ENCODE data around the gene OR2T29.
"Not testable (repeated sequence)": the region's sequence is repeated elsewhere in the genome, so short reads cannot be mapped to it uniquely, and the experiment has no call there.

Gene OR2T29, protein sequence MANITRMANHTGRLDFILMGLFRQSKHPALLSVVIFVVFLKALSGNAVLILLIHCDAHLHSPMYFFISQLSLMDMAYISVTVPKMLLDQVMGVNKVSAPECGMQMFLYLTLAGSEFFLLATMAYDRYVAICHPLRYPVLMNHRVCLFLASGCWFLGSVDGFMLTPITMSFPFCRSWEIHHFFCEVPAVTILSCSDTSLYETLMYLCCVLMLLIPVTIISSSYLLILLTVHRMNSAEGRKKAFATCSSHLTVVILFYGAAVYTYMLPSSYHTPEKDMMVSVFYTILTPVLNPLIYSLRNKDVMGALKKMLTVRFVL

DNA sequence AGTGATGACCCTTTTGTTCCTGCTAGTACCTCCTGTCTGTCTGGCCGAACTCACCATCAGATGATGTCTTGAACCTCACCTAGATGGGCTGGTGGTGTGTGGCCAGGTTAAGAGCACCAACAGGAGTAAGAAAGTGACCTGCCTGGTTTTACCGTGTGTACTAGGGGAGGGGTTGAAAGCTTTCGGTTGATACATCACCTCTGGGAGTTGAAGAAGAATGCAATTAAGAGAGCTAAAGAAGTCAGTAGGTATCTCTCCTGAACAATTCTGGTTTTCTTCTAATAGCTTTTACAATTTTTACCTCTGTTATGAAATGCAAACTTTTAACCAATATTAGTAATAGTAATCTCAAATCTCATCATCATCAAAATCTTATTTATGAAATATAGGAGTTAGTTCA, at the start of gene OR2T29:
TSS of gene OR2T29 (minus strand) at position 101 of the 400 bp plus-strand sequence. CDS start 3,281 bp downstream, outside the sequence.
- DNase-seq (ENCODE audit: low read depth in 3 of 3), result not testable (repeated sequence)

DNA sequence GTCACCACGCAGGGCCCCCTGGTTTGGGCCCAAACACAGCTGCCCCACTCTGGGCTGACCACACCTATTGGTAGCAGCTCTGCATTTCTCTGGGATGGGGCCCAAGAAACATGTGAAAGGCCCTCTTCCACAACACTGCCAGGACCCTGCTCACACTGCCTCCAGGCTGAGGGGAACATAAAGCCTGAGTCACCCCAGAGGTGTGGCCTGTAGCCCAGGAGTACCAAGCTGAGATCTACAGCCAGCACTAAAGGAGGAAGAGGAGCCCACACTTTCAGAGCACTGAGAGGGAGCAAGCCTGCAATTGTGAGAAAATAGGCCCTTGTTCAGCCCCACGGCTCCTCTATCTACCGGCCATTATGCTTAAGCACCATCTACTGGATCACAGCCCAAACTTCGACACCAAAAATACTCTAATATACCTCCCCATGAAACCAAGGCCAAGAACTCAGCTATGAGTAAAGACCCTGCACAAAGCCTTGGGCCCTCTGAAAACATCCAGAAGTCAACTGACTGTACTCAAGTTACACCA, 49.4 kb upstream of the OR2T29 start:
- peak in 1 of 3 experiments; percentile 5 for DNase-seq (ENCODE audit: low read depth in 3 of 3)

DNA sequence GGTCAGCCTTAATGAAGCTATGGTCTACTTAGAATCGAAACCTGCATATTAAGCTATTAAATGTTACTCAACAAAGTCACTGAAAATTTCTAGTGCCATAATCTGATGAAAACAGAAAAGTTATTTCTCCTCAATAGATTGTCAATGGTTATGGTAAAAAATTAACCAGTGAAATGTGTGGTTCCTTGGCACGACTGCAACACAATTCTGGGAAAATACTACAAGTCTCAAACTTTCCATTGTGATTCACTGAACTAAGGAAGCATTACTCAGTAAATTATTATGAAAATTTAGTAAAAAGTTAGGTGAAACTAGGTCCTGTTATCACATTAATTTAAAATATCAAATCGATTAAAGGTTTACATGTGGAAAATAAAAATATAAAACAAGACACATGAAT, 47.7 kb upstream of the OR2T29 start:
- DNase-seq (ENCODE audit: low read depth in 3 of 3), result no peak

DNA sequence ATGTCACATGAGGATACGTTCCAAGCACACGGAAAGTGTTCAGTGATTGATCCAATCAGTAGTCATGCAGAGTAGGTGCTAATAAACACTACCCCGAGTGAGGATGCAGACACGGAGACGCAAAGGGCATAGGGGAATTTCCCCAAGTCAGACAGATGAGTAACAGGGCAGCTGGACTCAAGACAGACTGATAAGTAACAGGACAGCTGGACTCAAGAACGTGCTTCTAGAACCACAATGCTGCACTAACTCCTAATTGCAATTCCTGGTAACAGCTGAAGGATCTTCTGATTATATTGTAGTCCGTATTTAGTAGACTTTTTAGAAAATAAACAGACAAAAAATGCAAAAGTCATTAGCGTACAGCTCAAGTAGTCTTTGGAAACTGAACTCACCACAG, 36.8 kb upstream of the OR2T29 start:
- DNase-seq (ENCODE audit: low read depth in 3 of 3), result no peak

DNA sequence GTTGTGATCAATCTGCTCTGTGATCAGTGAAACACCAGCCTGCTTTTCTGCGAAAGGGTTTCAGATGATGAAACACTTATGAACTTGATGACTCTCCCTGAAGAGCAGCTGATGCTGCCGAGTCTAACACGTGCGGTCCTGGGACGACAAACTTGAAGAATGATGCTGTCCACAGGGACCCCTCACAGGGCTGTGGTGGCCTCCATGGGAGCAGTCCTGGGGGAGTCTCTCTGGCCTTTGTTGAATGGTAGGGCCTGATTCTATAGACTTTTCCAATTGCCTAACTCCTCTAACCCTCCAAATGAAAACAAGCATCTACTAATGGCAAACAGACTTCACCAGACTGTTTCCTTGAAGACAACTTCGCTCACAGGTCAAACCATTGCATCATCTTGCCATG, 35.0 kb upstream of the OR2T29 start, which contains the start of gene OR2T10:
TSS of gene OR2T10 (minus strand) at position 112 of the 400 bp plus-strand sequence. CDS start 3,932 bp downstream, outside the sequence.
- no peak for DNase-seq (ENCODE audit: low read depth in 3 of 3)

DNA sequence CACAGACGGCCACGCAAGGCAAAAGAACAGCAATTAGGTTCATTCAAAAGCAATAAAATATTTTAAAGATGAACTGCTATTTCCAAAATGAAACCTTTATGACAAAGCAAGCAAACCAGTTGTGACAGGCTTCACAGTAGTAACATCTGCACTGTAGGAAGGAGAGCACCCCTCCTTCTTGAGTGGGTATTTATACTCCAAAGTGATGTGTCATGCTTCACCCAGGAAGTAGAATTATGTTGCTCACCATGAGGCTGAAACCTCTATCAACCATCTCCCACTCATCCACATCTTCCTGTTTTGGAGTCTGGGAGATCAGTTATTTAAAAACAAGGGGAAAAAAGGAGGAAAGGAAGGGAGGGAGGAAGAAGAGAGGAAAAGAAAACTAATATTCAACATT, 34.0 kb upstream of the OR2T29 start:
- no peak for DNase-seq (ENCODE audit: low read depth in 3 of 3)

DNA sequence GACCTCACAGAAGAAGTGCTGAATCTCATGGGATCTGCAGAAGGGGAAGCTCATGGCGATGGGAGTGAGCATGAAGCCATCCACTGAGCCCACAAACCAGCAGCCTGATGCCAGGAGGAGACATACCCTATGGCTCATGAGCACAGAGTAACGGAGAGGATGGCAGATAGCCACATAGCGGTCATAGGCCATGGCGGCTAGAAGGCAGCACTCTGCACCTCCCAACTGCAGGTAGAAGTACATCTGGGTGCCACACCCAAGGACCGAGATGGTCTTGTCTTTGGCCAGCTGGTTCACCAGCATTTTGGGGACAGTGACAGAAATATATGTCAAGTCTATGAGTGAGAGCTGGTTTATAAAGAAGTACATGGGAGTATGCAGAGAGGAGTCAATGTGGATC, 30.7 kb upstream of the OR2T29 start:
- DNase-seq (ENCODE audit: low read depth in 3 of 3), result no peak

DNA sequence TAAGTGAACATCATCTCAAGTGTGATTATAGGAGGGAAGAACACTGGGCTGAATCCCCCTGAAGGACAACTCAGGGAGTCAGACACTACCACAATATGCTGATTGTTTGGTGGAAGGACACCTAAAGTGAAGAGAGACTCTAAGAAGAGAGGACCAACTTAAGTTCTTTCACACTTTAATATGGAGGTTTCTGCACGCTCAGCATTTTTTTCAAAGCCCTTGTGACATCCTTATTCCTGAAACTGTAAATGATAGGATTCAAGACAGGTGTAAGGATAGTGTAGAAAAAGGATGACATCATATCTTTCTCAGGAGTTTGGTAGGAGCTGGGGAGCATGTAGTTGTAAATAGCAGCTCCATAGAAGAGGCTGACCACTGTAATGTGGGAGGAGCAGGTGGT, 30.1 kb upstream of the OR2T29 start:
- DNase-seq (ENCODE audit: low read depth in 3 of 3), result no peak

DNA sequence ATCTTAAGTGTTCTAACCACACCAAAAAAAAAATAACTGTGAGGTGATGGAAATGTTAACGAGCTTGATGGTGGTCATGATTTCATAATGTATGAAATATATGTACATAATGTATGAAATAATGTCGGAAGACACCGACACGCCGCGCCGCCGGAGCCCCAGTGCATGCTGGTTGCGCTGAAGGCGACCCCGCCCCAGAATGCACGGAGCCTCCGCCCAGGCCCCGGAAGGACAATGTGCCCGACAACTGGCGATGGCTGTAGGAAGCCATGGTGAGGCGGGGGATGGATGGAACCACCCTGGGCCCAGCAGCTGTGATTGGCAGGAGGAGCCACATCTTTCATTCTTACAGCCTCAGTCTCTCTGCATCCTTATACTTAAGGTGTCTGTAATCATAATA, 27.5 kb upstream of the OR2T29 start:
- DNase-seq (ENCODE audit: low read depth in 3 of 3), result no peak

DNA sequence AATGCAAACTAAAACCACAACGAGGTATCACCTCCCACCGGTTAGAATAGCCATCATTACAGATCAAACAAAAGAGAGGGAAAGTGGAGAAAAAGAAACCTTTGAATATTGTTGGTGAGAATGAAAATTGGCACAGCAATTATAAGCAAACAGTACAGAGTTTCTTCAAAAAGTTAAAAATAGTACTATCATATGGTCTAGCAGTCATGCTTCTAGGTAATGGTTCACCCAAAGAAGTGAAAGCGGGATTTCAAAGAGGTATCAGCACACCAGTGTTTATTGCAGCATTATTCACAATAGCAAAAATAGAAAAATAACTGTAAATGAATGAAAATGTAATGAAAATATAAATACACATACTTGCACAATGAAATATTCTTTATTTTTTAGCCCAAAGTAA, 26.8 kb upstream of the OR2T29 start:
- no peak for DNase-seq (ENCODE audit: low read depth in 3 of 3)

DNA sequence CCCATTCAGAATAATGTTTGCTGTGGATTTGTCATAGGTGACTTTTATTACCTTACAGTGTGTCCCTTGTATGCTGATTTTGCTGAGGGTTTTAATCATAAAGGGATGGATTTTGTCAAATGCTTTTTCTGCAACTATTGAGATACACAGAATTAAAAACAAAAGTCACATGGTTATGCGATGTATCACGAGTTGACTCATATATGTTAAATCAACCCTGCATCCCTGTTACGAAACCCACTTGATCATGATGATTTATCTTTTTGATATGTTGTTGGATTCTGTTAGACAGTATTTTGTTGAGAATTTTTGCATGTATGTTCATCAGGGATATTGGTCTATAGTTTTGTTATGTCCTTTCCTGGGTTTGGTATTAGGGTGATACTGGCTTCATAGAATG, 22.7 kb upstream of the OR2T29 start:
- DNase-seq (ENCODE audit: low read depth in 3 of 3), result no peak

DNA sequence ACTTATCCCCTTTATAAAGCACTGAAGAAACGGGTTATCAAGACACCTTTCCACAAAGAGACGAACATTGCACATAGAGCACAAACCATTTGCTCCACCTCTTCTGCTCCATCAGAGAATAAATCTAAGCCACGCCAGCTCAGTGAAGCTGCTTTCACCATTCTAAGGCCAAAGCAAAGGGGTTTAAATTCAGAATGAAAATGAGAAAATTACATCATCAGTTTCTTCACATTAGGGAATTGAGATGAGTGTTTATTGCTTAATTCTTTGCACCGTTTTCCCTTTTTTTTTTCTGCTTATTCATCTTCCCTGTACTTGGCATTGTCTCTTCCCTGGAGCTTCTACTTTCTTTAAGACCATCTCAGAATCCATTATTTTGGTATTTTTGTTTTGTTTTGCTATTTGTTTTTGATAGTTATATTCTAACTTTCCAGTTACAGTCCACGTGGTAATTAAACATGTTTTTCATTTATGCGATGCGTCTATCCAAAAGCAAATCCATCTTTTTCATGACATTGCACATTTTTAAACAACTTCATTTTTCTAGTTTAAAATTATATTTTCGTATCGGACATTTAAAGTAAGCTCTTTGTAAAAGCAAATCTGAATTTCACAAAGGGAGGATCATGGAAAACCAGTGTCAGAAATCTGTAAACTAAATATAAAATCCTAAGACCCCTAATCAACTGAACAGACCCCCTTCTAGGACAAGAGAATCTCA, 13.8 kb upstream of the OR2T29 start:
- no peak for DNase-seq (ENCODE audit: low read depth in 3 of 3)

DNA sequence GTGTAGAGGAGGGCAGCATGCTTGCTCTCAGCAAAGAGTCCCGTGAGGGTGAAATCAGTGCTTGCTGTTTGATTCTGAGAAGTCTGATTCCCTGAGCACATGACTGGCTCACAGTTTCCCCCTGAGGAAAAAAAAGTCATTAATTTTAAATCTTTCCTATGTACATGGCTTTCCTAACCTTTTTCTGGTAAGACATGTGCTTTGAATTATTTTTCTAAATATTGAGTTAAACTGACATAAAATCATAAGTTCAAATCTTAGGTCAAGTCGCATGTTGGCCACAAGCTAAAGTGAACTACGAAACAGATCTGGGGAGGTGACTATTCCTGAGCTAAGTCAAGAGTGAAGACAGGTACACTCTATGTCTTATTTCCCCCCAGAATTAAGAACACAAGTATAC, 12.1 kb upstream of the OR2T29 start, which contains the start of gene OR2T34:
TSS of gene OR2T34 (minus strand) at position 101 of the 400 bp plus-strand sequence. CDS start at position 101, 0 bp downstream.
- not testable (repeated sequence) for DNase-seq (ENCODE audit: low read depth in 3 of 3)

DNA sequence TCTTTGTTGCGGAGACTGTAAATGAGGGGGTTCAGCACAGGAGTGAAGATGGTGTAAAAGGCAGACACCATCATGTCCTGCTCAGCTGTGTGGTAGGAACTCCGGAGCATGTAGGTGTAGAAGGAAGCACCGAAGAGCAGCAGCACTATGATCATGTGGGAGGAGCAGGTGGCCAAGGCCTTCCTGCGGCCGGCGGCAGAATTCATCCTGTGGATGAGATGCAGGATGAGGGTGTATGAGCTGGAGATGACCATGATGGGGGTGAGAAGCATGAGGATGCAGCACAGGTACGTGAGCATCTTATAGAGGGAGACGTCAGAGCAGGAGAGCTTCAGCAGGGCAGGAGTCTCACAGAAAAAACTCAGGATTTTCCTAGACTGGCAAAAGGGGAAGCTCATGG, 11.3 kb upstream of the OR2T29 start:
- DNase-seq (ENCODE audit: low read depth in 3 of 3), result not testable (repeated sequence)

DNA sequence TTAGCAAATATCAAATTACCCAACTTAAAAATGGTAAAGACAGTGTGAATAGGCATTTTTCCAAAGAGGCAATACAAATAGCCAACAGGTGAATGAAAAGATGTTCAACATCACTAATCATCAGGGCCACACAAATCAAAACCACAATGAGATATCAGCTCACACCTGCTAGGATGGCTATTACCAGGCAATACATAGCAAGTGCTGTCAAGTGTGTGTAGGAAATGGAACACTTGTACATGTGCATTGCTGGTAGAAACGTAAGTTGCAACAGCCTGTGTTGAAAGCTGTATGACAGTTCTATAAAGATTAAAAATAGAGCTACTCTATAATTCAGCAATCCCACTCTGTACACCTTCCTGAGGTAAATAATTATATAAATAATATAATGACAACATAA, 9.5 kb upstream of the OR2T29 start:
- DNase-seq (ENCODE audit: low read depth in 3 of 3), result not testable (repeated sequence)

DNA sequence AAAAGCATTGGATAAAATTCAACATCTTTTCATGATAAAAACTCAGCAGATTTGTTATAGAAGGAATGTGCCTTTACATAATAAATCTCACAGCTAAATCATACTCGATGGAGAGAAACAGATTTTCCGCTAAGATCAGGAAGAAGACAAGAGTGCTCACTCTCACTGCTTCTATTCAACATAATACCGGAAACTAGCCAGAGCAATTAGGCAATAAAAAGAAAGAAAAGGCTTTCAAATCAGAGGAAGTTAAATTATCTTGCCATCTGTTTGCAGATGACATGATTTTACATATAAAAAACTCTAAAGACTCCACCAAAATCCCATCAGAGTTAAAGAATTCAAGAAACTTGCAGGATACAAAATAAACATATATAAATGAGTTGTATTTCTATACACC, 8.2 kb upstream of the OR2T29 start:
- DNase-seq (ENCODE audit: low read depth in 3 of 3), result not testable (repeated sequence)

DNA sequence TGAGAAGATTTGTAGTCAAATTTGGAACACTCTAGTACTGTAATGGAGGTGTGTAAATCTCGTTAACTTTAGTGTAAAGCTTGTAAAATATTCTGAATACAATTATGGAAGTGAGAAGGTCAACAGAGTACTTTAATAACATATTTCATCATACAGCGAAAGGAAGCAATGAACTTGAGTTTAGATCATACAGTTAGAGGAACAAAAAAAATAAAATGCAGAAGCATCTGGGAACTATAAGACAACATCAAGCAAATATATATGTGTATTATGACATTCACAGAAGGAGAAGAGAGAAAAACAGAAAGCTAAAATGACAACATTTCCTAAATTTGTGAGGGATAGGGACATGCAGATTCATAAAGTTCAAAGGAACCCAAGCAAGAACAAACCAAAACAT, 6.5 kb upstream of the OR2T29 start:
- DNase-seq (ENCODE audit: low read depth in 3 of 3), result not testable (repeated sequence)

DNA sequence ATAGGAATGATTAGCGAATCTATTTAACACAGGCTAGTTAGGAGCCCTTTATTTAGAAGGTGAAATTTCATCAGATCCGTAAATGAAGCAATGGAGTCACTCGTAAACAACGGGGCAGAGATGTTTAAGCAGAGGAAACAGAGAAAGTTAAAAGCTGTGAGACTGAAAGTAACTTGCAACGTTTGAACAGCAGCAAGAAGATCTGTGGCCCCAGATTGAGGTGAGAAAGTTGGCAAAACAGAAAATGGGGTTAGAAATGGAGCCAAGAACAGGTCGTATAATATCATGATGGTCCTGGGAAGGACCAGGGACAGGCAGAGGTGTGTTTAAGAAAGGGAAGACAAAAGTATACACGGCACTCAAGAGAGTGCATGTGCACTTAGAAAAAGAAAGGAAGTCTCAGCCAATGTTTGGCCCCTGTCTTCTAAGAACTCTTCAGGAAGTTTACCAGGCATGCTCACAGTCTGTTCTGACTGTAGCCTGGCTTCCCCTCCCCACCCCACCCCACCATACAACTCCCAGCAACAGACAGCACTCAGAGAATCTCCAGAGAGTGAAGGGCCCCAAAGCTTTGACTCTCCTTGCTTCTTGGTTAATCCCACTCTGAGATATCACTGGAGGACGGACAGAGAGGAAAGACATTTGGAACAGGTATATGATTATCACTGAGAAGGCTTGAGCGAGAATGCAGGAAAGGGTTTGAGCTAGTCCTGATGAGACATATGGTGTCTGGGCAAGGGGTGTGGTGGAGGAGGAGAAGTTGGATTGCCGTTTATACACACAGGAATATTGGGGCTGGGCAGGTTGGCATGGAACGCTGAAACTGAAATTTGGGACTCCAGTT, 3.2 kb upstream of the OR2T29 start:
- not testable (repeated sequence) for DNase-seq (ENCODE audit: low read depth in 3 of 3)

DNA sequence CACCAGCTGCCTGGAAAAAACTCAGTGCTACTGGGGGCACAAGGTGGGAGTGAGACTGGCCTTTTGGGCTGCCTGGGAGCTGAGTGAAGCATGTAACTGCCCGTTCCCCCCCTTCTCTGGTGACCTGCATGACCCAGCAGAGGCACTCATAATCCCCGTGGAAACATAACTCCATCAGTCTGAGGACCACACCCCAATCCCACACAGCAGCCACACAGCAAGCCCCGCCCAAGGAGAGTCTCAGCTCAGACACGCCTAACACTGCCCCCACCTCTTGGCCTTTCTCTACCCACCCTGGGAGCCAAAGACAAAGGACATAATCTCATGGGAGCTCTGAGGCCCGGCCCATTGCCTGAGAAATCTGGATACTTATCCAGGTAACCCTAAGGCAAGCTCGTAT, 11.5 kb downstream of the OR2T29 start:
- DNase-seq (ENCODE audit: low read depth in 3 of 3), result not testable (repeated sequence)

DNA sequence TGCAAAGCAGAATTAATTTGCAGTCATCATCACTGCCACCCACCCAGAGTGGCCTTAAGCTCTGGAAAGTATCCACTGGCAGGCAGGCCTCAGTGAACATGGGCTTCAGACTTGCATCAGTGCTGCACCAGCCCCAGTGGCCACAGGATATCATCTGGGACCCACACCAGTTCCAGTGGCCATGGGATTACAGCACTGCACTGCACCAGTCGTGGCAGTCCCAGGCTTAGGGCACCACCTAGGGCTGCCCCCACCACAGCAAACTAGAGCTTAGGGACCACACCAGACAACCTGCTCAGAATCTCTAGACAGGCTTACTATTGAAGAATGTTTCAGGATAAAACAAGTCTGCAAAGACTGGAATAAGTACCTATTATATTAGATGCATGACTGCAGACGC, 15.2 kb downstream of the OR2T29 start:
- DNase-seq (ENCODE audit: low read depth in 3 of 3), result not testable (repeated sequence)

DNA sequence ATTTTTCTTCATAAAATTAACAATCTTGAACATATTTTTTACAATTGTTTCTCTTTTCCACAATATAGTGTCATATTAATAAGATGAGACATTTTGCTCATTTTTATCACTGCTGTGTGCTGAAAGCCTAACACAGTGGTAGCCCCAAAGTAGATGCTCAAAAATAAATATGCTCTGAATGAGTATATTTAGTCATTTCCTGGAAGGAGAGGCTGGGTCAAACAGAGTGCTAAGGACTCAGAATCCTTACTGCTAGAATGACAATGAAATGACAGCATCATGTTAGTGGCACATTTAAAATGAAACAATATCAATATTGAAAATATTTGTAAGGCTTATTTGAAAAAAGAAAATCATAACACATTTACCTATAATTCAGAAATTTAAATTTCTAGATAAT, 25.1 kb downstream of the OR2T29 start:
- not testable (repeated sequence) for DNase-seq (ENCODE audit: low read depth in 3 of 3)

DNA sequence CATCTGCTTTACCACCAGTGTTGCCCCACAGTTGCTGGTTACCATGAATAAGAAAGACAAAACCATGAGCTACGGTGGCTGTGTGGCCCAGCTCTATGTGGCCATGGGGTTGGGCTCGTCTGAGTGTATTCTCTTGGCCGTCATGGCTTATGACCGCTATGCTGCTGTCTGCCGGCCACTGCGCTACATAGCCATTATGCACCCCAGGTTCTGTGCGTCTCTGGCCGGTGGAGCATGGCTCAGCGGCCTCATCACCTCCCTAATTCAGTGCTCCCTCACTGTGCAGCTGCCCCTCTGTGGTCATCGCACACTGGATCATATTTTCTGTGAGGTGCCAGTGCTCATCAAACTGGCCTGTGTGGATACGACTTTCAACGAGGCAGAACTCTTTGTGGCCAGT, 40.7 kb downstream of the OR2T29 start:
- DNase-seq (ENCODE audit: low read depth in 3 of 3), result no peak
